GM19452 (cell line): Measurements from ENCODE around the gene TTC13.

ENCODE experiments used
- ATAC-seq: cut with Tn5 transposase; IDR thresholded peaks from one replicate; pipeline ENCODE4 v1.9.1; 2021; ENCODE audit not compliant: unreplicated experiment

TTC13 gene

DNA sequence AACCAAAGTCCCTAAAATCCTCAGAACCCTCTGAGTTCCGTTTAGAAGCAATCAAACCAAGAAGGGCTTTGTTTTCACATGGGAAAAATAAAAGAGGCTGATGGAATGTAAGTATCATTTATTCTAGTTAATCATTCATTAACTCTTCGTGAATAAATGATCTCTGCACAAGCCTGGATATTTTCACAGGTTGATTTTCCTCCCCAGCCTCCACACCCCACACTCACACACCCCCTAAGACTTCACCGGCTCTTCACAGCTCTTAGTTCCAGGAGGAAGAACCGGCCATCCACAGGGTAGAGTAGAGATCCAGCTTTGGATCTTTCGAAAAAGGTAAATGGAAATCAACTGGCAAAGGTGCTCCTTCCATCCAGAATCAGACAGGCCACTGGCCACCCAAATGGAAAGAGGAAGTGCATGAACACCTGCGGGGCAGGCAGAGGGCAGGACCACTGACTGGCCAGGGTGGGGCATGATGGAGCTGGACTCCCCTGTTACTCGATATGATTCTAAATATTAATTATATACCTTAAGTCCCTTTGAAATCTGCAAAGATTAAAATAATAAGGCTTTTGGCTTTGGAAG is 120.3 kb downstream of the TTC13 start:
- ATAC-seq = no peak

DNA sequence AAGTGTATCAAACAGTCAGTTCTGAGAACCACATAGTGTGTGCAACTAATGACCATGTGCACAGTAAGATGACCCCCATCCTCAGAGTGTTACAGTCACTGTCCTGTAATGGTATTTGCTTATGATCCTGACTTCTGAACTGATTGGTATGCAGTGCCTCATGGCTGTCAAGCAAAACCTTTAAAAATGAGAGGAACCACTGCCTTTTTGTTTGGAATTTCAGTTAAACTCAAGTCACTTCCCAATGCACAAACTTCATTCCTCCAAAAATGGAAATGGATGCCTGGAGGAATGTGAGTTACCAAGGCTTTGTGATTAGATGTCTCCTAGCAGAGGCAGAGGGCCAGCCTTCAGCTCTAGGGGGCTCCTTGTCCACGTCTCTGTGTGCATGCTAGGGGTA is 120.8 kb downstream of the TTC13 start:
- ATAC-seq = no peak

DNA sequence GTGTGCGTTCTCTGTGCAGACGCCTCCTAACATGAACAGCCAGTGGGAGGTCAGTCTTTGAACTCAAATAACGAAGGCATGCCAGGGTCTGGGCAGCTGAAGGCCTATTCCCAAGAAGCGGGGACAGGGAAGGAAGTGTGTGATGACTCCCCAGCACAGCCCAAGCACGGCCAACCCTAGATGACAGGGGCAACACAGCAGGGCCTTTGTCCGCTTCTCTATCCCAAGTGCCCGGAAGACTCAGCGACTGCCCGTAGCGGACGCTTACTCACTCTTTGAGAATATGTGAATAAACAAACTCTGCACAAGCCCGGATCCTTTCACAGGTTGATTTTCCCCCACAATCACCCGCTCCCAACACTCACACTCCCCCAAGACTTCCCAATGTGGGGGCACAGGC is 121.6 kb downstream of the TTC13 start:
- no peak for ATAC-seq
